ENCODE results near the gene PRR12. TPM values are rescaled to one million over a fixed set of nuclear protein-coding genes. Genes with fewer than 3 reads are reported as not detected.
A peak's percentile ranks its signal among the peaks of the same experiment; 100 is the strongest.
"Not testable (repeated sequence)": the region's sequence is repeated elsewhere in the genome, so short reads cannot be mapped to it uniquely, and the experiment has no call there.

The PRR12 gene
- polyA plus RNA-seq, 1 donor: 17.4 TPM

GRCh38 chr19:49616532-49616931, 25.6 kb downstream of the PRR12 start:
- DNase-seq (ENCODE audit: low read depth): no peak

GRCh38 chr19:49616945-49617344, 26.0 kb downstream of the PRR12 start:
- DNase-seq (ENCODE audit: low read depth): no peak

GRCh38 chr19:49617860-49618259, 26.9 kb downstream of the PRR12 start:
- DNase-seq (ENCODE audit: low read depth): not testable (repeated sequence)

GRCh38 chr19:49624967-49625910, 34.3 kb downstream of the PRR12 start:
- DNase-seq (ENCODE audit: low read depth): no peak

GRCh38 chr19:49626226-49626625, 35.2 kb downstream of the PRR12 start:
- no peak for DNase-seq (ENCODE audit: low read depth)

- no peak for DNase-seq (ENCODE audit: low read depth)
Measured at GRCh38 chr19:49629659-49630058, 38.7 kb downstream of the PRR12 start.

GRCh38 chr19:49631014-49631588, 40.1 kb downstream of the PRR12 start:
- no peak for DNase-seq (ENCODE audit: low read depth)

- no peak for DNase-seq (ENCODE audit: low read depth)
Measured at GRCh38 chr19:49631610-49632192, 40.7 kb downstream of the PRR12 start.

- no peak for DNase-seq (ENCODE audit: low read depth)
Measured at GRCh38 chr19:49632576-49632975, 41.6 kb downstream of the PRR12 start.

GRCh38 chr19:49633273-49633672, 42.3 kb downstream of the PRR12 start:
- not testable (repeated sequence) for DNase-seq (ENCODE audit: low read depth)

- no peak for DNase-seq (ENCODE audit: low read depth)
Measured at GRCh38 chr19:49635530-49636232, 44.7 kb downstream of the PRR12 start.

- DNase-seq (ENCODE audit: low read depth): no peak
Measured at GRCh38 chr19:49636233-49636932, 45.4 kb downstream of the PRR12 start.

- DNase-seq (ENCODE audit: low read depth): no peak
Measured at GRCh38 chr19:49637821-49638738, 47.1 kb downstream of the PRR12 start.

- DNase-seq (ENCODE audit: low read depth): no peak
Measured at GRCh38 chr19:49639401-49640112, 48.6 kb downstream of the PRR12 start.

- DNase-seq (ENCODE audit: low read depth): peak; percentile 99
Measured at GRCh38 chr19:49640113-49640898, 49.3 kb downstream of the PRR12 start, which contains the start of gene RRAS. RRAS (minus strand) TSS chr19:49640143; CDS start chr19:49640098, 45 bp downstream.

- peak; percentile 97 for DNase-seq (ENCODE audit: low read depth)
Measured at GRCh38 chr19:49641688-49642491, 50.9 kb downstream of the PRR12 start, which contains the start of gene SCAF1. SCAF1 (plus strand) TSS chr19:49642209; CDS start chr19:49645027, 2,818 bp downstream.

- DNase-seq (ENCODE audit: low read depth): no peak
Measured at GRCh38 chr19:49642492-49643035, 51.6 kb downstream of the PRR12 start.
